GM23338 (cell line): ENCODE measurements around the gene CALCB. TPM values are rescaled to one million over a fixed set of nuclear protein-coding genes. Genes with fewer than 3 reads are reported as not detected.
"Not testable (repeated sequence)": the region's sequence is repeated elsewhere in the genome, so short reads cannot be mapped to it uniquely, and the experiment has no call there.

Experiments
- ATAC-seq: fragments of 200-7000 bp; cut with Tn5 transposase; 3 replicates; pipeline ENCODE4 v1.9.1; 2020
- DNase-seq: peaks from one replicate; pipeline ENCODE4 v3.0.0-alpha.2; 2015; ENCODE audit warnings: low spot score
- H2AFZ ChIP-seq: fragments of 200-600 bp; sonication (generic); 2 replicates; pipeline ENCODE4 v1.8.0; 2016; ENCODE audit warnings: antibody characterized with exemption, mild to moderate bottlenecking, moderate library complexity
- H3F3A ChIP-seq: fragments of 200-600 bp; sonication (generic); replicated peaks from 2 replicates; pipeline ENCODE4 v1.8.0; 2017; ENCODE audit warnings: antibody characterized with exemption, mixed run types, low read depth
- H3K27ac ChIP-seq: fragments of 200-600 bp; sonication (generic); 2 replicates; pipeline ENCODE4 v1.6.1; 2016; ENCODE audit warnings: low read depth
- H3K27me3 ChIP-seq: fragments of 200-600 bp; sonication (generic); 2 replicates; pipeline ENCODE4 v1.8.0; 2016; ENCODE audit warnings: mild to moderate bottlenecking, mixed run types, moderate library complexity; ENCODE audit not compliant: insufficient read depth
- H3K36me3 ChIP-seq: fragments of 200-600 bp; sonication (generic); 2 replicates; pipeline ENCODE4 v1.8.0; 2016; ENCODE audit warnings: mild to moderate bottlenecking; ENCODE audit not compliant: insufficient read depth
- H3K4me1 ChIP-seq: fragments of 200-600 bp; sonication (generic); 2 replicates; pipeline ENCODE4 v1.8.0; 2016; ENCODE audit warnings: mild to moderate bottlenecking, moderate library complexity; ENCODE audit not compliant: insufficient read depth
- H3K4me2 ChIP-seq: fragments of 200-600 bp; sonication (generic); 2 replicates; pipeline ENCODE4 v1.7.1; 2017; ENCODE audit warnings: mixed run types
- H3K4me3 ChIP-seq: fragments of 200-600 bp; sonication (generic); 2 replicates; pipeline ENCODE4 v1.6.1; 2016; ENCODE audit warnings: mixed run types
- H3K79me2 ChIP-seq: fragments of 200-600 bp; sonication (generic); replicated peaks from 2 replicates; pipeline ENCODE4 v1.8.0; 2017; ENCODE audit warnings: mild to moderate bottlenecking; ENCODE audit not compliant: insufficient read depth
- H3K9me2 ChIP-seq: fragments of 200-600 bp; sonication (generic); 2 replicates; pipeline ENCODE4 v1.8.0; 2017; ENCODE audit not compliant: insufficient read depth
- H4K20me1 ChIP-seq: fragments of 200-600 bp; sonication (generic); replicated peaks from 2 replicates; pipeline ENCODE4 v1.8.0; 2017; ENCODE audit warnings: mild to moderate bottlenecking; ENCODE audit not compliant: insufficient read depth
- H3K27ac Mint-ChIP-seq: 2 replicates; pipeline ENCODE4 v1.8.0; 2020; ENCODE audit warnings: inconsistent platforms, mild to moderate bottlenecking, moderate library complexity, mixed read lengths
- H3K27me3 Mint-ChIP-seq: 3 replicates; pipeline ENCODE4 v1.8.0; 2022; ENCODE audit warnings: low read depth, mild to moderate bottlenecking, moderate library complexity, mixed read lengths, inconsistent platforms; ENCODE audit not compliant: insufficient read depth, poor library complexity
- H3K36me3 Mint-ChIP-seq: 3 replicates; pipeline ENCODE4 v1.8.0; 2021; ENCODE audit warnings: low read depth, mild to moderate bottlenecking, inconsistent platforms, moderate library complexity, mixed read lengths
- H3K4me1 Mint-ChIP-seq: 3 replicates; pipeline ENCODE4 v1.8.0; 2020; ENCODE audit warnings: mild to moderate bottlenecking, inconsistent platforms, mixed read lengths
- H3K4me3 Mint-ChIP-seq: 3 replicates; pipeline ENCODE4 v1.8.0; 2021; ENCODE audit warnings: moderate library complexity, mild to moderate bottlenecking, inconsistent platforms, mixed read lengths
- H3K9me3 Mint-ChIP-seq: 3 replicates; pipeline ENCODE4 v1.8.0; 2020; ENCODE audit warnings: moderate library complexity, mild to moderate bottlenecking, inconsistent platforms, mixed read lengths
- CREB1 ChIP-seq: fragments of 250-450 bp; sonication (Bioruptor Pico); IDR thresholded peaks from 2 replicates; pipeline ENCODE4 v1.5.0; 2020; ENCODE audit warnings: low read depth, mild to moderate bottlenecking, moderate library complexity
- CTCF ChIP-seq, 2 experiments: fragments of 200-600 bp in 1 of 2; sonication (generic) in 1 of 2; conservative IDR thresholded peaks; 2 replicates each; pipeline versions ENCODE4 v1.5.1 to v1.6.1; 2016 to 2017; ENCODE audit warnings: antibody characterized with exemption in 2 of 2, low read depth in 2 of 2, mild to moderate bottlenecking in 2 of 2, moderate library complexity in 1 of 2
- ETS1 ChIP-seq: IDR thresholded peaks from 2 replicates; pipeline ENCODE4 v1.6.1; 2016; ENCODE audit warnings: antibody characterized with exemption
- EZH2 ChIP-seq: fragments of 200-600 bp; sonication (generic); IDR thresholded peaks from one replicate; pipeline ENCODE4 v1.8.0; 2017; ENCODE audit warnings: antibody characterized with exemption, mild to moderate bottlenecking, low read depth; ENCODE audit not compliant: unreplicated experiment
- EZH2phosphoT487 ChIP-seq: fragments of 200-600 bp; sonication (generic); IDR thresholded peaks from one replicate; pipeline ENCODE4 v1.8.1; 2018; ENCODE audit warnings: antibody characterized with exemption; ENCODE audit not compliant: unreplicated experiment
- POLR2AphosphoS5 ChIP-seq: IDR thresholded peaks from 2 replicates; pipeline ENCODE4 v1.6.1; 2016; ENCODE audit warnings: antibody characterized with exemption, low read depth
- REST ChIP-seq: IDR thresholded peaks from one replicate; pipeline ENCODE4 v1.6.1; 2018; ENCODE audit warnings: antibody characterized with exemption; ENCODE audit not compliant: unreplicated experiment
- ZNF462 ChIP-seq: fragments of 250-450 bp; sonication (Bioruptor Pico); IDR thresholded peaks from 2 replicates; pipeline ENCODE4 v1.5.0; 2020; ENCODE audit warnings: mild to moderate bottlenecking, moderate library complexity
- polyA plus RNA-seq: library from polyadenylated mRNA; unstranded; fragments of >200 nt; fragmentation: Nextera tagmentation; extraction: Ambion mirVana; gene quantifications from 2 replicates; pipeline ENCODE4 v1.2.1, GENCODE V29; 2016
- total RNA-seq: library from RNA; depleted of rRNA; stranded (reverse); fragments of >200 nt; shearing (Covaris generic); gene quantifications from 2 replicates; pipeline ENCODE4 v1.2.3, GENCODE V29; 2014

Gene CALCB
- total and polyA plus RNA-seq, 2 experiments from 2014 or later, result 7.9 to 9.5 TPM

- not testable (repeated sequence) for H3K36me3 Mint-ChIP-seq
Observed at GRCh38 chr11:15046673-15047072, 26.7 kb upstream of the CALCB start.

GRCh38 chr11:15048616-15049015 lies 24.8 kb upstream of the CALCB start:
- Histone ChIP-seq H4K20me1 (no peaks in the 10 kb centered on the region), H3F3A (no peaks in the 10 kb centered on the region), H3K4me3 (no peak overlapping the region), H3K27ac (no peak overlapping the region), H3K4me2 (no peak overlapping the region), H3K9me2 (no peaks in the 10 kb centered on the region), H3K4me1 (no peaks in the 10 kb centered on the region), H3K79me2 (no peaks in the 10 kb centered on the region), H3K36me3 (no peaks in the 10 kb centered on the region), H3K27me3 (no peaks in the 10 kb centered on the region), H2AFZ (no peak overlapping the region)
- no peaks in the 10 kb centered on the region for H3K27me3 Mint-ChIP-seq
- H3K36me3 Mint-ChIP-seq, result no peaks in the 10 kb centered on the region
- no peak for ATAC-seq
- DNase-seq, result no peak
- no peak overlapping the region for H3K27ac Mint-ChIP-seq
- H3K9me3 Mint-ChIP-seq, result no peaks in the 10 kb centered on the region
- TF ChIP-seq CTCF (conservative IDR thresholded peaks at IDR 0.05; ENCODE audit: low read depth in 2 of 2) (no peak), EZH2 (no peak), ETS1 (no peak), EZH2phosphoT487 (no peak), REST (no peak), ZNF462 (CRISPR knock-in tag) (no peak), CREB1 (CRISPR knock-in tag) (no peak), POLR2AphosphoS5 (no peak)
- H3K4me1 Mint-ChIP-seq, result peaks cover 6% of the 10 kb centered on the region; the same call in 2 of the 3 replicates
- no peak overlapping the region for H3K4me3 Mint-ChIP-seq

More at GRCh38 chr11:15046673-15047072, 26.7 kb upstream of the CALCB start:
- not testable (repeated sequence) for H3K27me3 Mint-ChIP-seq, H3K36me3 ChIP-seq, H3K79me2 ChIP-seq, H3K27me3 ChIP-seq, H3K4me1 Mint-ChIP-seq, ATAC-seq, H3K27ac Mint-ChIP-seq, H3K4me3 Mint-ChIP-seq, H3K4me2 ChIP-seq, H2AFZ ChIP-seq, H3K27ac ChIP-seq, H3K9me3 Mint-ChIP-seq, H4K20me1 ChIP-seq, H3K9me2 ChIP-seq, H3K4me3 ChIP-seq, H3K4me1 ChIP-seq, DNase-seq, H3F3A ChIP-seq
